Bronchus fibroblast of lung (primary cell): ENCODE data around the gene KCNAB1. TPM values are rescaled to one million over a fixed set of nuclear protein-coding genes. Genes with fewer than 3 reads are reported as not detected.

Experiments
- total RNA-seq: library from RNA; depleted of rRNA; stranded (reverse); fragments of >200 nt; gene quantifications from 2 replicates; pipeline ENCODE4 v1.2.3, GENCODE V29; 2015

The KCNAB1 gene
- total RNA-seq, result not detected in 2 replicates

DNA sequence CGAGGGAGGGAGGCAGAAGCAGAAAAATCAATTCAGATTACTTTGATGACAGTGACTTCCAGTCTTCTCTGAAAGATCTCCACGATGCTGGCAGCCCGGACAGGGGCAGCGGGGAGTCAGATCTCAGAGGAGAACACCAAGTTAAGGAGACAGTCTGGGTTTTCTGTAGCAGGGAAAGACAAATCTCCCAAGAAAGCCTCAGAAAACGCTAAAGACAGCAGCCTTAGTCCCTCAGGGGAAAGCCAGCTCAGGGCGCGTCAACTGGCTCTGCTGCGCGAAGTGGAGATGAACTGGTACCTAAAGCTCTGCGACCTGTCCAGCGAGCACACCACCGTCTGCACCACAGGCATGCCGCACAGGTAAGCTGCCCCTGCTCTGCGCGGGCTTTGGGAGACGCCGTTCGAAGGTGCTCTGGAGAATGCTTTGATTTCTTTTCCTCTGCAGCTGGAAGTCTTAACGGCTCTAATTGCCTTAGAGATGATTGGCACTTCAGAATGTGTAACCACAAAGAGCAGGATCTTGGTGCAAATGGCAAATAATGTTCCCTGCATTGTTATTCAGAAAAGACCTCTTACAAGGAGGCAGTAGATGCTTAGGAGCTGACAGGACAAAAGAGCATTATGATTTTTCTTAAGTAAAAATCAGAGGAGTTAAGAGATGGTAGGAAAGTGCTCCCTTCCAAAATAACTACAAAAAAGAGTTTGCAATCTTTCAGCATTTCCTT is at the start of gene KCNAB1:
TSS of gene KCNAB1 (plus strand) at position 51 of the 724 bp plus-strand sequence.

DNA sequence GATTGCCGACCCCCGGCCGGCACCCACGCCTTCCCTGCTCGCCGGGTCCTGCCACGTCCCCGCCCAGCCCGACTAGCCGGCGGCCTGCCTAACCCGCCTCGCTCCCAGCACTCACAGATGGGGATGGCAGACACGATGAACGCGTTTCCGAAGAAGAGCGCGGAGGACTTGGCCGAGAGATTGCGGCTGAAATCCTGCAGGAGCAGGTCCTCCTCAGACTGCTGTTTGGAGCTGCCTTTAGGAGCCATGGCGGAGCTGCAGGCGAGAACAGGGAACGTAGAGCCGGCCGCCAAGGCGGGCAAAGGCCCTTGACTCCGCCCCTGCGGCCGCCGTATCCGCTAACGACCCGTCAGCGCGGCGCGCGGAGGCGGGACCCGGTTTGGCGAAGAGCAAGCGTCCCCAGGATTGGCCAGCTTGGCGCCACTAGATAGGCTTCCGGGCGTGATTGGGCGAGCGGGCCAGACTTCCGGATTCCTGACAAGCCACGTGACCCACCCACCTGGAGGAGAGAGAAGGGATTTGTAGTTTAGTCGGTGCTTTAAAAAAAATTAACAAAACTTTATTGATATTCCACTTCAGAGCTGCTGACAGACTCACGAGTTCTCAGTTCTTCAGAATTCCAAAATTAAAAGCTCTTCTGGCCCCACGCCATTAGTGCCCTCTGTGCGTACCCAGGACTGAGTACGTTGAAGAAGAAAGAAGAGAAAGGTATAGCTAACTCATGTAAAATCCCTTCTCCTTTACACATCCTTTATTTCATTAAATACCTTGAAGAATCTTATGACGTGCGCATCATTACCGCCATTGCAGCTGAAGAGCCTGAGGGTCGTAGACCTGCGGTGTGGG is 434.7 kb downstream of the KCNAB1 start, which contains the start of gene SSR3:
TSS of gene SSR3 (minus strand) at position 276 of the 846 bp plus-strand sequence. CDS start at position 248, 28 bp downstream.

Other genes starting within 250 kb of the KCNAB1 start
- 49.9 and 50.6 TPM in 2 replicates for gene GMPS, start 249.9 kb upstream of the KCNAB1 start, total RNA-seq